Suppressor macrophage (primary cell): ENCODE measurements around the gene ARSJ.

ENCODE experiments used
- DNase-seq, 4 experiments: peaks; one replicate each; pipeline ENCODE4 v3.0.0-alpha.2; 2020 to 2022

ARSJ gene

DNA sequence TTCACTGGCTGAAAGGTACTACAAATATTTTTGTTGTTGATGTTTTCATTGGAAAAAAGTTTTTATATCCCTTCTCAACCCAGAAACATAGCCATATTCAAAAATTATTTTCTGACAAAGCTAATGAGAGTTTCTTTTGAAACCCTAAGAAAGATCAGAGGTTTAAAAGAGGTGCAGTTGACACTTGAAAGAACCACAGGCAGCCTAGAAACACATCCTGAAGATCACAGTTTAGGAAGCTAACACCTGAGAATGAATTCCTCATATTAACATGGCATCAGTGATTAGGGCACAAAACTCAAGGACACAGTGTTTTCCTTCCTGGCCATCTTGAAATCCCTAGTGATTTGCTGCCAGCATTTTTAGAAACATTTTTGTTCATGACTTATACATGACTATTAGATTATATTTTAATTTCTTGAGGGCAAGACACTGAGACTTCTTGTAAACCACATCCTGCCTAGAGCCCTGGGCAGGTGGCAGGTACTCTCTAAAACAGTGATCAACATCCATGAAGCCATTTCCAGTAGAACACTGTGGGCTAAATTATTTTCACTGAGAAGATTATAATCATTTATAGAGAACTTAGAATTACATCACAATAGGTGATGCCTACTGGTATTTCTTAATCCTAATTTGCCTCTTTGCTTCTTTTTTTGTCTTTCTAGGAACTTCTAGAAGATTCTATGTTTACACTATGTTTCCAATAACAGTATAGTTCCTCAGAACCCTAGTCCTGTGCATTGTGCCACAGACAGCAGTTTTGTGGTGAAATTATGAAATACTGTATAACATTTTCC is 80.0 kb downstream of the ARSJ start:
- peak; percentile 10 to 74 (median 40) for DNase-seq

DNA sequence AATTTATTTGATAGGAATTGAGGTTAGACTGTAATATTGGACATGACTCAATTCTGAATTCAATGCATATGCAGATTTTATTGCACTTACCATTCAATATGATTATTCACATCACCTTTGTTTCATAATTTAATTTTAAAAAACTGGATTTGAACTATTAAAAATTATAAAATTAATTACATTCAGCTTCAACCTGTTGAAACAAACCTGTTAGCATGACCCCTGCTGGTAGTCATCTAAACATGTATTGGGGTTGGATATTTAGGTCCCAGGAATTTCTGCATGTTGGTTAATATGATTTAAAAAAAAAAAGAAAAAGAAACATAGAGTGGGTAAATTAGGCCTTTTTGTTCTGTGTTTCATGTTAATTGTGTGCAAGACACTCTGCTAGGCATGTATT is 85.9 kb downstream of the ARSJ start:
- peak in 3 of 4 experiments; percentile 6 to 56 (median 29) for DNase-seq

DNA sequence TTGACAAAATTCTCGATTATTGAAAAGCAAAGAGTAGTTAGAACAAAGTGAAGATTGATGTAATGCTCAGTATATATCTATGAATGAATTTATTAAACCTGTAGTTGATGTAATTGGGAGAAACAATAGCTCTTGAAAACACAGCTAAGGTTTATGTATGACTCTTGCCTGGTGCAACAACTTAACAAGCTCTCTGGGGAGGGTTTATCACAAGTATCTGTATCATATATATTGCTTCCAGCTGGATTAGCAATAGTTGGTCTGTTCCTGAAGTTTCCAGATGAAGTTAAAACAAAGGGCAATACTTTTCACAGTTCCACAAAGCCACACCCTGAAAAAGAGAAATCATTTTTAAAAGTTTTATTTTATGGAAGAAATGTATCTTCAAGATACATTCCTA is 91.4 kb downstream of the ARSJ start:
- no peak for DNase-seq

DNA sequence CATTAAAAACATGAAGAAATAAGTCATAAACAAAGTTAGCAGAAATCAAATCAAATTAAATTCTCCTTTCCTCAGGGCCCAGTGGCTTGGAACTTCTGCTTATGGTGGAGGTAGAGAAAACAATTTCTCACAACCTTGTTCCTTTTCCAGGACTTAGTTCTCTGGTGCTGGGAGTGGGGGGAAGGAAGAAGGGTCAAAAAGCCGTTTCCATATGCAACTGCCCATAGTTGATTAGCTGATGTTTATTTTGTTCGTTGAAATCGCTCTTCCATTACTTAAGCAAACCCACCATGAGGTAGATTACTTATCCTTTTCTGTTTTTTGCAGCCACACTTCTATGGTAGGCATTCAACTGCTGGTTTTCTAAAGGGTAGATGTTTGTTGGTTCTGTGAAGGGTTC is 94.2 kb downstream of the ARSJ start:
- DNase-seq: no peak

DNA sequence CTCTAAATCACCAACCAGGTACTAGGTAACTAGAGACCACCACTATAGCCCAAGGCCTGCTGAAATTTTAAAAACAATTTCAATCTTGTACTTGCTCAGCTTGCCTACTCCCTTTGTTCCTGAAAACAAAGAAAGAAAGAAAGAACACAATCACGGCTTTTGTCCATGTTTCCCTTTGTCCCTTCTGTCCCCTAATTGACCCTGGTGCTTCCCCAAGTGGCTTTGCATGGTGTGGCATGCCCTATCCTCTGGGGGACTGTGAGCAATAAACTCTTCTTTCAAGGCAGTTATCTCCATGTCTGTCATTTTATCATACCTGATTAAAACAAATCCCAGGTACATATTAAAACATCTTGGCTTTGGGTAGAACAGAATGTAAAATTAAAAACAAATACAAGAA is 94.8 kb downstream of the ARSJ start:
- DNase-seq: no peak

DNA sequence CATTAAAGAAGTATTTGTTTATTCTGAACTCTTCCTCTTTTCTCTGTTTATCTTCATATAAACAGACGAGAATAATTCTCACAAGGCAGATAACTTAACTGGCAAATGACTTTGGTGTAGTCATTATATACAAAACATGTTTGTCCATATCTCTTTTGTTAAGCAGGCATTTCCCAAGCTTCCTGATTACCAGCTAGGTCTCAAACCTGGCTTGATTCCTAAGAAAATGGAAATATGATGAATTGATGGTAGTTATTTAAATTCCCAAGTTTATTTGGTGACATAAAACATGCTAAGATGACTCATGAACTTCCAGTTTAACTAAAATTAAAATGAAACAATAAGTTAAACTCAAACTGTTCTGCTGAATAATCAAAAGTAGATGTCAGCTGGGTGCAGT is 96.8 kb downstream of the ARSJ start:
- DNase-seq: no peak

DNA sequence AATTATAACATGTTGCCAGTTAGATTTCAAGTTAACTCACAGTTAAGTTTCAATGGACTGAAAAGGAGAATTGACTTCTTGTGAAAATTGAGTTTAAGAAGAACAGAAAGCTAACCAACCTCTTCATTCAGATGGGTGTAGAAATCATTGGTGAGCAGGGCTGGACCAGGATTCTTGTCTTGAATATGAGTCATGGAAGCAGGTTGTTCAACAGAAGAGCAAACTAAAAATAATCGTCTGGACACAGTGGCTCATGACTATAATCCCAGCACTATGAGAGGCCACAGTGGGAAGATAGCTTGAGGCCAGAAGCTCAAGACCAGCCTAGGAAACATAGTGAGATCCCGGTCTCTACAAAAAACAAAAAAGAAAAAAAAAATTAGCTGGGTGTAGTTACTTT is 98.2 kb downstream of the ARSJ start:
- DNase-seq: no peak

DNA sequence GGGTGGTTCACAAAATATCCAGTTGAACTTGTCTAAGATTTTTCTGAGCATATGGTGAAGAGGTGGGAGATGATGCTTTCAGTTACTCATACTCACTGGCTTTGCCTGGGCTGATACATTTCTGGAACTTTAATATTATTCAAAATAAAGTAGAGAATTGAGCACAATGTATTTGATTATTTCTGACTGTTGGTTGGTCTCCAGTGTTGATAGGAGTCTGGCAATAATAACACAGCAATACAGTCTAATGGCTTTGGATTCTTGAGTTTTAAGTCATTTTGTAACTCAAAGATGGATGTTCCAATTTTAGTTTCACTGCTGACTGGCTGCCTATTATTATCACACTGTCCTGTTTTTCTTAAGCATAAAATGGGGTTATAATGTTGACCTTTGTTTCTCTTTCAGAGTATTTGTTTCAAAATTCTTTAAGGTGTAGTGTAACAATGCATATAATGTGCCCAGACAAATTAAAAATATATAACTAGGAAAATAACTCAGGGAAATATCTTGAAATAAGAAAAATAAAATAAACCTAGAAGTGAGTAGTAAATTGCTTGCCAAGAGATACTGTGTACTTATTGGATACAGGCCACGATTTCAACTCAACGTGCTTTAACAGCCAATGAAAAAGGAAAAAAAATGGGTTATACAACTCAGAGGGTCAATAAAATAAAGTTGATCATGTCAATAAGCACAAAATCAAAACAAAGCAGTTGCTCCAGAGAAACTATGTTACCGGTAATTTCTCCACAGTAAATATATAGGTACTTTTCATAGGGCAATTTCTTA is 99.0 kb downstream of the ARSJ start:
- DNase-seq: no peak

DNA sequence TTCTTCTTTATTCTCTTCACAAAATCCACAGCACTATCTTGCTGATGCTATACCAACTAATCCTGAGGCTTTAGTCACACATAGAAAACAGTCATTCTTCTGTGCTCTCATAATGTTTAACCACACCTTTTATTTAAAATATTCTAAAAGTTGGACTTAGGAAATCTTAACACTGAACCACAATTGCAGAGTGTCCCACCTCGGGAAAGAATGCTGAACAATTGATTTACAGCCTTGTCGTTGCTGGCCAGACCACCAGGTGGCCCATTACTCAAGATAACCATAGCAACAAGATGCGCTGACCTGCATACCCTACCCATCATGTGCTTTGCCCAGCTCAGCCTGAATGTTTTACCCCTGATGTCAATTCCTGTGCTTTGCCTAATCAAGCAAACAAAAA is 100.8 kb downstream of the ARSJ start:
- DNase-seq: no peak

DNA sequence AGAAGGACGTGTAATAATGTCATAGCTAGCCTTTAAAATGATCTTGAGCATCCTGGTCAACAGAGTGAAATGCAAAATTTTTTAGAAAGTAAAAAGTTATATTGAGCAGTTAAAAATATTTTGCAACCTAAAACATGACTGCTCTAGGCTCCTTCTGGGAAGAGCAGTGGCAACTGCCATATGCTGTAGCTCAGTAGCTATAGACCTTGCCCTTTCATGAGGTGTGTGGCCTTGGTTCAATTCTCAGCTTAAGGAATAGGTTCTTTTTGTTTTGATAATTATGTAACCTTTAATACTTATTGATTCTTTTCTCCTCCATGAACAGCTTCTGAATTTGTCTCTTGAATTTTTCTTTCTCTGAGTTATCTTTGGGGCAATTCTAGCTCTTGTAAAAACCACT is 105.0 kb downstream of the ARSJ start:
- no peak for DNase-seq

DNA sequence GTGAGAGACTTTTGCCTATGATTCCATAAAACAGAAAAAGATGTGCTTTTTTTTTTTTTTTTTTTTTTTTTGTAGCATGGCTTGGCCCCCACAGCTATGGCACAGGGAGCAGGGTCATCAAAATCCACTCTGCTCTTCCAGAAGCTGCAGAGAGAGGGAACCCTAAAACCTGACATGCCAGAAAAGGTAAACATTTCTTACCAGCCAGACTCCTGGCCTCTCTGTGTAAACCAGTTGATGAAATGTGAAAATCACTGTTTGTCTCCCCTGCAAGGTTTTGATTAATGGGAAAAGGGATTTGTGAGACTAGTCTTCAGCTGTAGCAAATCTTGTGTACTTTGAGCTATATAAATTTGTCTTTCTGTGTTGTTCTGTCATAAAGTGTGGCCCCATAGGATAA is 105.9 kb downstream of the ARSJ start:
- no peak for DNase-seq

DNA sequence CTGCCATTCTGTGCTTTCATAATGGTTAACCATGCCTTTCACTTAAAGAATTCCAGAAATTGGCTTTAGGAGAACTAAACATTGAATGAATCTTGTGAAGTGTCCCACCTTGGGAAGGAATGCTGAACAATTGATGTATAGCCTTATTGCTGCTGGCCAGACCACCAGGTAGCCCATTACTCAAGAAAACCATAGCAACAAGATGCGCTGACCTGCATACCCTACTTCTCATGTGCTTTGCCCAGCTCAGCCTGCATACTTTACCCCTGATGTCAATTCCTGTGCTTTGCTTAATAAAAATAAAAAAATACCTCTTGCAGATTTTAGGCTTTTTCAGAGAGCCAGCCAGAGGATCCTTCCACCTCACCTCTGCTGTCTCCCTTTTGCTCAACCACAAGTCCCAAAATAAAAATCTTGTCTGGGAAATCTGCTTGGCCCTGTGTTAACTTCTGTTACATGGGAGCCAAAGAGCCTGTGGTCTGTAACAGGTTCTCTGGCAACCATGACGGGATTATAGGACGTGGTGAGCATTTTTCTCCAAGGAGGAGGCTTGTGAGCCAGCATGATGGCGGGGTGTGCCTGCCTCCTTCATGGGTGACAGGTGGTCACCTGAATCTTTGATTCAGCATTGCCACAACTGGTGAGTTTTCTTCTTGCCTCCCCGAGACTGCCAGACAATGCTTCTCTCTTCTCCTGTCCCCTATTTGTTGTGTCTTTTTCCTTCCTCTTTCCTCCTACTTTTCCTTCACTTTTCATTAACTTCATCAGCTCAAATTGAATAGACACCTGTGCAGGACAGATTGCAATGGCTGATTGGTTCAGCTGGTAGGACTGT is 106.8 kb downstream of the ARSJ start:
- DNase-seq: no peak

DNA sequence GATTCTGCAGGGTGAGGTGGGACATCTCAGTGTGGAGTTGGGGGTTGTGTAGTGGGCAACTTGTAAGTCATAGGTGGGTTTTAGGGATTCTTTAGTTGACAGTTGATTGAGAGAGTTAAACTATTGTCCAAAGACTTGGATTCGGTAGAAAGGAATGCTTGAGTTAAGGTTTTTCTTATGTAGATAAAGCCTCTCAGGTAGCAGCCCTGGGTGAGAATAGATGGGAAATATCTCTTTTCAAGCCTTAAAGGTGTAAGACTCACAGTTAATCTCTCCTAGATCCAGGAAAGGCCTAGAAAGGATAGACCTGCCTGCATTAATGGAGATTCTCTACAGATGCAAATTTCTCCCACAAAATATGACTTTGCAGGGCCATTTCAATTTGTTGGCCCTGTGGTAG is 108.4 kb downstream of the ARSJ start:
- DNase-seq: no peak

DNA sequence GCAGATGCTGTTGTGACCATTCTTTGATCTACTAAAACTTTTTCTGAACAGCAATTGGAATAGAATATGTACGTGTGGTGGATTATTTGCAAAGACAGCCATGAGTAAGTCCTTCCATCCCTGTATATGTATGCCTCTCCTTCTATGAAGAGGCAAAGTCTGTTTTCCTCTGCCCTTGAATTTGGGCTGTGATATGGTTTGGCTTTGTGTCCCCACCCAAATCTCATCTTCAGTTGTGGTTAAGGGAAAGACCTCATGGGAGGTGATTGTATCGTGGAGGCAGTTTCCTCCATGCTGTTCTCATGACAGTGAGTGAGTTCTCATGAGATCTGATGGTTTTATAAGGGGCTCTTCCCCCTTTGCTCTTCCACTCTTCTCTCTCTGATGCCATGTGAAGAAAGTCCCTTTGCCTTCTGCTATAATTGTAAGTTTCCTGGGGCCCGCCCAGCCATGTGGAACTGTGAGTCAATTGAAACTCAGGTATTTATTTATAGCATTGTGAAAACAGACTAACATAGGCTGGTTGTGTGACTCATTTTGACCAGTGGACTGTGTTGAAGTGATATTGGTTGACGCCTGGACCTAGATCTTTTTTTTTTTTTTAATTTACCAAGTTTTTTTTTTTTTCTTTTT is 109.6 kb downstream of the ARSJ start:
- no peak for DNase-seq

DNA sequence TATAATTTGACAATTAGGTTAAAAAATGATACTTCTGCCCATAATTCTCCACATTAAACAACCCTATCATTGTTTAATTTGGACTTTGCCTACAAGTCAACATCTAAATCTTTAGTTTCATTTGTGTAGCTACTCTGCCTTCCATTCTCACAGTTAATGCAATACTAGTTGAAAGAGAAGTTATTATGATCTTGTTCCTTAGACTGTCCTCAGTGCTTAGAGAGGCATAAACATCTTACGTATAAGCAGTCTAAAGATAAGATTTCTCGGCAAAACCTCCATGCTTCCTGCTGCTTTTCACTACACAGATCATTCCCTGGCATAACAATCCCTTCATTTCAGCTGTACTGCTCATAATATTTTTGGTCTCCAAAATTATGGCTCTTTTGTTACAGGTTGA is 112.8 kb downstream of the ARSJ start:
- DNase-seq: no peak

DNA sequence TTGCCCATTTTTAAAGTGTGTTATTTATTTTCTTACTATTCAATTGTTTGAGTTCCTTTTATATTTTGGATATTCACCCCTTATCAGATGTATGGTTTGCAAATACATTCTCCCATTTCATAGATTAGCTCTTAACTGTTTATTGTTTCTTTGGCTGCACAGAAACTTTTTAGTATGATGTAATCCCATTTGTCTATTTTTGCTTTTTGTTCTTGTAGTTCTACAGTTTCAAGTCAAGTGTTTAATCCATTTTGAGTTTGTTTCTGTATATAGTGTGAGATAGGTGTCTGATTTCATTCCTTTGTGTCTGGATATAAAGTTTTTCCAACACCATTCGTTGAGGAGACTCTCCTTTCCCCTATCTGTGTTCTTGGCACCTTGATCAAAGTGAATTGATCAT is 120.5 kb downstream of the ARSJ start:
- DNase-seq: no peak

DNA sequence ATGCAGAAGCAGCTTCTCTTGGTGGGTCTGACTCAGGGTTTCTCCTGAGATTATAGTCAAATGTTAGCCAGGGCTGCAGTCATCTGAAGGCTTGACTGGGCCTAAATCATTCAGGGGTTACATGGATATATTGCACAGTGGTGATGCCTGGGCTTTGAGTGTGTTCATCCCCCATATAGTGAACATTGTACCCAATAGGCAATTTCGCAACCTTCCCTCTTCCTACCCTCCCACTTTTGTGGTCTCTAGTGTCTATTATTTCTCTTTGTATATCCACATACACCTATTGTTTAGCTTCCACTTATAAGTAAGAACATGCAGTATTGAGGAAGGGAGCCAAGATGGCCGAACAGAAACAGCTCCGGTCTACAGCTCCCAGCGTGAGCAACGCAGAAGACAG is 127.6 kb downstream of the ARSJ start:
- no peak for DNase-seq
